ENCODE measurements around the gene TOR3A.

- no peak for TF ChIP-seq CTCF (IDR thresholded peaks at IDR 0.05)
- TF ChIP-seq POLR2A (IDR thresholded peaks at IDR 0.05), result no peak
These were observed 5.8 kb downstream of the TOR3A start for GRCh38 chr1:179087665-179088064.
